Mesenchymal stem cell (in vitro differentiated cells and primary cell): Measurements from ENCODE around the gene MCMBP.
"Not testable (repeated sequence)": the region's sequence is repeated elsewhere in the genome, so short reads cannot be mapped to it uniquely, and the experiment has no call there.

ENCODE experiments used
- DNase-seq: peaks from one replicate; pipeline ENCODE4 v3.0.0-alpha.2; 2013
- H2AFZ ChIP-seq: one replicate; pipeline ENCODE4 v1.6.1; 2013; ENCODE audit warnings: low read depth, mild to moderate bottlenecking, control low read depth, inconsistent platforms, low read length, moderate library complexity
- H2AK5ac ChIP-seq: 2 replicates; pipeline ENCODE4 v1.6.1; 2013; ENCODE audit warnings: low read length, moderate library complexity, mild to moderate bottlenecking, inconsistent platforms; ENCODE audit not compliant: severe bottlenecking
- H2BK120ac ChIP-seq: one replicate; pipeline ENCODE4 v1.6.1; 2013; ENCODE audit warnings: low read depth, mild to moderate bottlenecking, inconsistent platforms, low read length, moderate library complexity
- H2BK12ac ChIP-seq, 2 experiments: one replicate each; pipeline ENCODE4 v1.6.1; 2013; ENCODE audit warnings: inconsistent platforms in 2 of 2, low read length in 2 of 2, mild to moderate bottlenecking in 2 of 2, moderate library complexity in 2 of 2, control low read depth in 1 of 2
- H2BK15ac ChIP-seq: one replicate; pipeline ENCODE4 v1.6.1; 2013; ENCODE audit warnings: mild to moderate bottlenecking, low read depth, inconsistent platforms; ENCODE audit not compliant: poor library complexity, severe bottlenecking
- H2BK5ac ChIP-seq: 2 replicates; pipeline ENCODE4 v1.6.1; 2013; ENCODE audit warnings: low read depth, mild to moderate bottlenecking, low read length, control low read depth, inconsistent platforms; ENCODE audit not compliant: poor library complexity, severe bottlenecking
- H3K14ac ChIP-seq, 2 experiments: one replicate each; pipeline ENCODE4 v1.6.1; 2013; ENCODE audit warnings: inconsistent platforms in 2 of 2, low read length in 2 of 2, control low read depth in 1 of 2, mild to moderate bottlenecking in 1 of 2, moderate library complexity in 1 of 2
- H3K18ac ChIP-seq, 2 experiments: one replicate each; pipeline ENCODE4 v1.6.1; 2013; ENCODE audit warnings: inconsistent platforms in 2 of 2, low read length in 2 of 2, control low read depth in 1 of 2, low read depth in 1 of 2, mild to moderate bottlenecking in 1 of 2
- H3K23ac ChIP-seq, 2 experiments: one replicate each; pipeline ENCODE4 v1.6.1; 2013; ENCODE audit warnings: inconsistent platforms in 2 of 2, low read length in 2 of 2, mild to moderate bottlenecking in 2 of 2, moderate library complexity in 2 of 2, control low read depth in 1 of 2
- H3K27ac ChIP-seq: 2 replicates; pipeline ENCODE4 v1.5.1; 2013; ENCODE audit warnings: mild to moderate bottlenecking, moderate library complexity, low read length, control low read depth, inconsistent platforms; ENCODE audit not compliant: poor library complexity, severe bottlenecking
- H3K27me3 ChIP-seq, 2 experiments: 2 replicates each; pipeline versions ENCODE4 v1.6.1 to v1.7.0; 2013; ENCODE audit warnings: low read length in 2 of 2, mild to moderate bottlenecking in 2 of 2, moderate library complexity in 2 of 2, control low read depth in 1 of 2, inconsistent platforms in 1 of 2; ENCODE audit not compliant: control insufficient read depth in 1 of 2, insufficient read depth in 1 of 2
- H3K36me3 ChIP-seq, 2 experiments: 2 replicates each; pipeline versions ENCODE4 v1.6.1 to v1.7.0; 2013; ENCODE audit warnings: low read length in 2 of 2, control low read depth in 1 of 2, inconsistent platforms in 1 of 2, low read depth in 1 of 2, mild to moderate bottlenecking in 1 of 2; ENCODE audit not compliant: insufficient read depth in 2 of 2, control insufficient read depth in 1 of 2
- H3K4ac ChIP-seq, 2 experiments: one replicate each; pipeline ENCODE4 v1.6.1; 2013; ENCODE audit warnings: inconsistent platforms in 2 of 2, low read length in 2 of 2, mild to moderate bottlenecking in 2 of 2, moderate library complexity in 2 of 2, control low read depth in 1 of 2, low read depth in 1 of 2
- H3K4me1 ChIP-seq: 2 replicates; pipeline ENCODE4 v1.6.1; 2013; ENCODE audit warnings: low read depth, low read length, control low read depth; ENCODE audit not compliant: control insufficient read depth, insufficient read depth
- H3K4me2 ChIP-seq: 2 replicates; pipeline ENCODE4 v1.6.1; 2013; ENCODE audit warnings: low read length, mild to moderate bottlenecking, inconsistent platforms; ENCODE audit not compliant: poor library complexity, severe bottlenecking
- H3K4me3 ChIP-seq, 2 experiments: 2 replicates each; pipeline versions ENCODE4 v1.5.1 to v1.7.0; 2013; ENCODE audit warnings: low read length in 2 of 2, mild to moderate bottlenecking in 2 of 2, control low read depth in 1 of 2, low read depth in 1 of 2; ENCODE audit not compliant: insufficient read depth in 1 of 2
- H3K79me1 ChIP-seq: replicated peaks from 2 replicates; pipeline ENCODE4 v1.6.1; 2013; ENCODE audit warnings: mild to moderate bottlenecking, control low read depth, low read length, inconsistent platforms; ENCODE audit not compliant: poor library complexity, severe bottlenecking
- H3K9ac ChIP-seq: 2 replicates; pipeline ENCODE4 v1.7.0; 2013; ENCODE audit warnings: mild to moderate bottlenecking, low read length, moderate library complexity
- H3K9me3 ChIP-seq: 2 replicates; pipeline ENCODE4 v1.7.0; 2013; ENCODE audit warnings: mild to moderate bottlenecking, low read length; ENCODE audit not compliant: control insufficient read depth
- H4K8ac ChIP-seq: one replicate; pipeline ENCODE4 v1.6.1; 2013; ENCODE audit warnings: inconsistent platforms, mild to moderate bottlenecking, low read length, moderate library complexity
- H4K91ac ChIP-seq: one replicate; pipeline ENCODE4 v1.6.1; 2013; ENCODE audit warnings: mild to moderate bottlenecking, low read length, inconsistent platforms
- WGBS: methylation state at CpG from one replicate; pipeline ENCODE4 v1.1.7; 2013; ENCODE audit warnings: mixed read lengths; 5-methylcytosine and 5-hydroxymethylcytosine counted together

The MCMBP gene

GRCh38 chr10:119878524-119878923 lies 5.9 kb upstream of the MCMBP start:
- Histone ChIP-seq H2BK5ac (no peak overlapping the region), H3K4me3 (no peak overlapping the region), H3K18ac (no peak overlapping the region), H4K8ac (no peak overlapping the region), H2BK15ac (no peak overlapping the region), H3K23ac (no peak overlapping the region), H3K4me2 (no peak overlapping the region), H3K27ac (no peak overlapping the region), H3K9me3 (no peaks in the 10 kb centered on the region), H3K36me3 (no peaks in the 10 kb centered on the region), H3K27me3 (no peaks in the 10 kb centered on the region), H2AFZ (no peak overlapping the region), H3K4me1 (no peaks in the 10 kb centered on the region), H2AK5ac (no peak overlapping the region), H3K14ac (no peak overlapping the region), H4K91ac (no peak overlapping the region), H3K9ac (no peak overlapping the region), H2BK120ac (no peak overlapping the region), H3K4ac (no peak overlapping the region), H3K79me1 (peaks cover 2% of the 10 kb centered on the region), H2BK12ac (no peak overlapping the region)
- 58% methylated on average over 2 of the region's 2 CpGs for WGBS
- DNase-seq: no peak

DNA sequence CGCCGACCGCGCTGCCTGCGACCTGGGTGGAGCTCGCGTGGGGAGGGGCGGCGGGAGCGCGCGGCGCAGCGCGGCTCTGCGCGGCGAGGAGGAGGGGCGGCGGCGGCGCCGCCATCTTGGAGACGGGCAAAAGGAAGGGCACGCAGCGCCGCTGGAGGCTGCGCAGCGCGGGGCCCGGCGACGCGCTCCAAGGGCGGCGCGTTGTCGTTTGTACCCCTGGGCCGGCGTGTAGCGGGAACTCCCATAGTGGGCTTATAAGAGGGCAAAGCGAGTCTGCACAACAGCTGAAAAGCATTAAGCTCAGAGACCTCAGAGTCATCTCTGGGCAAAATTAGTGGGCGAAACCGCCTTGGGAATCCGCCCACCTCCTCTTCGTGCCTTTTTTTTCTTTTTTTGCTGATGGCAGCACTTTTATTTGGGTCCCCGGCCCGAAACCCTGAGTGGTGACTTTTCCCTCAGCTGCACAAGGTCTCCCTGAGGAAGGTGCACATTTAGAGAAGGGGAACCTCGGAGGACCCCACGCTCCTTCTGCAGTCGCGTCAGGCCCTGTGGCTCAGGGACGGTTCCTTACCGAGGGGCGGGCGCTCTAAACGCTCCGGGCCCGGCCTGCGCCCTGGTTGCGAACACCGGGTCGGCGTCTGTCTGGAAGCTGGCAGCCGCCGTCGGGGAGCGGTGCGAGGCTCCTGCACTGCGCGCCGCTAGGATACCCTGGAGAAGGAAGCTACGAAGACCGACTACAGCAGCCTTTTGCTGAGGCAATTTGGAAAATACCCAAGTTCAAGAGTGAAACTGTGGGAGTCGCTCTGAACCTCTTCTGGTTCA lies 428 bp upstream of the MCMBP start:
- Histone ChIP-seq H3K4me2 (peak overlapping the region; percentile 91), H2AK5ac (peak overlapping the region; percentile 14), H4K8ac (peak overlapping the region; percentile 99), H2AFZ (peak overlapping the region; percentile 77), H2BK120ac (peak overlapping the region; percentile 89), H3K27me3 (no peaks in the 10 kb centered on the region), H3K14ac (peak overlapping the region in 1 of 2 experiments; percentile 65), H3K4me1 (peaks cover 3% of the 10 kb centered on the region), H4K91ac (peak overlapping the region; percentile 22), H3K18ac (peak overlapping the region; percentile 91 to 95), H3K4ac (peak overlapping the region; percentile 80 to 87), H3K4me3 (peak overlapping the region; percentile 89 to 92), H3K79me1 (peaks cover 4% of the 10 kb centered on the region), H3K23ac (peak overlapping the region in 1 of 2 experiments; percentile 83), H3K36me3 (no peaks in the 10 kb centered on the region), H3K27ac (peak overlapping the region; percentile 74), H3K9ac (peak overlapping the region; percentile 90), H3K9me3 (no peaks in the 10 kb centered on the region), H2BK5ac (peak overlapping the region; percentile 66), H2BK12ac (no peak overlapping the region), H2BK15ac (peak overlapping the region; percentile 44)
- DNase-seq: peak; percentile 83
- 1% methylated on average over 75 of the region's 75 CpGs for WGBS

DNA sequence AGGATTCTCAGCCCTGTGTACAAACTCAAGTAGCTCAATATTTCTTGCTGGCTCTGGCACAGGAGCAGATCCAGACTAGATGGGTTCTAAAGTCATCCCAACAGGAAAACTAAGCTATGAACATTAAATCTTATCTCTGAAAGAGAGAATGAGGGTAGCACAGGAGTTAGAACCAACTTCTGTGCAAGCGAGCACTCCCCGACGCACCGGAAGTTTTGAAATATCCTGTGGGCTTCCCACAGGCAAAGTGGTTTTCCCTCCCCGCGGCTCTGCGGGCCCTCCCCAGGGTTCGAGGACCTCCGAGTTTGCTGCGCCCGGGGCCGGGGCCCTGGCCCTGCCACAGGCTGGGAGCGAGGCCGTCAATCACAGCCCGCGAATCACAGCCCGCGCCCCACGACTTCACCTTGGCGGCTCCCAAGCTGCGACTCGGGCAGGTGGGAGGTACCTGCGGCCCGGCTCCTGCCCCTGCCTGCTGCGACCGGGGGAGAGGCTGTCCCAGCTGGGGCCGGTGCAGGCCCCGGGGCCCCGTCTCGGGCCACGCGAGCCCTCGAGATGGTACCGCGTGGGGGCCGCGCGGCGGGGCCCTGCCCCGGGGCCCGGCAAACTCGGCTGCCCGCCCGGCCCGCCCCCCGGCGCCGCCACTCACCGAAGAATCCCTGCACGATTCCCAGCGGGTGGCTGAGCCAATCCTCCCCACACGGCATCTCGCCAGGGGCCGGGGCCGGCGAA lies 598 bp downstream of the MCMBP start:
- peak overlapping the region; percentile 53 for H3K27ac ChIP-seq
- H3K36me3 ChIP-seq: no peaks in the 10 kb centered on the region
- peak overlapping the region; percentile 8 to 80 for H3K18ac ChIP-seq
- H3K27me3 ChIP-seq: no peaks in the 10 kb centered on the region
- DNase-seq: peak; percentile 55
- no peak overlapping the region for H3K23ac ChIP-seq
- H4K91ac ChIP-seq: peak overlapping the region; percentile 80
- peak overlapping the region; percentile 71 for H2AFZ ChIP-seq
- H2BK15ac ChIP-seq: peak overlapping the region; percentile 52
- peak overlapping the region in 1 of 2 experiments; percentile 15 for H2BK12ac ChIP-seq
- peak overlapping the region; percentile 91 for H3K4me2 ChIP-seq
- under 1% methylated on average over 31 of the region's 56 CpGs for WGBS
- H3K9ac ChIP-seq: peak overlapping the region; percentile 90
- no peak overlapping the region for H2AK5ac ChIP-seq
- H4K8ac ChIP-seq: peak overlapping the region; percentile 12
- peak overlapping the region; percentile 89 to 92 for H3K4me3 ChIP-seq
- peak overlapping the region in 1 of 2 experiments; percentile 98 for H3K14ac ChIP-seq
- peak overlapping the region; percentile 66 for H2BK5ac ChIP-seq
- H3K4ac ChIP-seq: peak overlapping the region in 1 of 2 experiments; percentile 87
- peak overlapping the region; percentile 89 for H2BK120ac ChIP-seq
- H3K79me1 ChIP-seq: peaks cover 4% of the 10 kb centered on the region
- no peaks in the 10 kb centered on the region for H3K9me3 ChIP-seq
- H3K4me1 ChIP-seq: peaks cover 3% of the 10 kb centered on the region

GRCh38 chr10:119869398-119869797 lies 3.2 kb downstream of the MCMBP start:
- H3K36me3 ChIP-seq, DNase-seq, H2BK5ac ChIP-seq: not testable (repeated sequence)

More at GRCh38 chr10:119869398-119869797, 3.2 kb downstream of the MCMBP start:
- H2AFZ ChIP-seq, H2BK120ac ChIP-seq, H3K9ac ChIP-seq, H3K4me2 ChIP-seq, H4K91ac ChIP-seq, H3K4ac ChIP-seq, H3K79me1 ChIP-seq, H3K9me3 ChIP-seq, H3K23ac ChIP-seq, H3K4me3 ChIP-seq, H3K18ac ChIP-seq, H3K4me1 ChIP-seq, H2AK5ac ChIP-seq, H2BK12ac ChIP-seq, H3K27ac ChIP-seq, H2BK15ac ChIP-seq, H3K14ac ChIP-seq, H4K8ac ChIP-seq, H3K27me3 ChIP-seq: not testable (repeated sequence)
- WGBS: 100% methylated on average over 2 of the region's 4 CpGs
